ENCODE data around the gene SNX32.

Gene SNX32

DNA sequence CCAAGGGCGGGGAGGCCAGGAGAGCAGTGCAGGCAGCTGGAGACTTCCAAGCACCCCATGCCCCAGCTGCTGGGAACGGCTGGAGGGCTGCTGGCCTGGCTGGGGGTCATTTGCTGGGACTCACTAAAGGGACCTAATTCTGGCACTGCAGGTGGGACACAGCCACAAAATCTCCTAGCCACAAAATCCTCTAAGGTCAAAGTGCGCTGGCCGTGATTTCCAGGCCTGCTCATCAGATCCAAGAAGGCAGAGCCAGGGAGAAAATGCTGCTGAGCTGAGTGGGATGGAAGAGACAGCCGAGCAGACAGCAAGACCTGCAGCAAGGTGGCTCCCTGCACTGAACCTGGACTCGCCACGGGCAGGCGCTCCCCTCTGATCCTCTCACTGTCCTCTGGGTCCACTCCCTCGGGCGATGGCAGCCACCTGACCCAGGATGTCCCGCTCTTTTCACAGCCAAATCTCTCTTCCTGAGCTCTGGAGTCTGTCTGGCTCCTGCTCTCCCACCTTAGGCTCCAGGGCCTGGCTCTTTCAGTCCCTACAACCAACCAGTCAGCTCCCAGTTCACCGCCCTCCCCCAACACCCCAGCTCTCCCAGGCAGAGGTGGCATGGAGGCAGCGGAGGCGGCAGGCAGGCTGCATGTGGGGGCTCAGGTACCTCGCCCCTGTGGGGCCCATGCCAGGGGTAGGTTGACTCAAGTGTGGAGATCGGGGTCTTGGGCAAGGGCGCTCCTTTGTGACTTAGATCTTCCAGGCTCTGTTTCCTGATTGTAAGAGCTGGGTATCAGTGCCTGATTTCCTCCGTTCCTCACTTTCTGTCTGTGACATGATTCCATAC, 32.4 kb upstream of the SNX32 start:
- no peak for TF ChIP-seq ZFX (IDR thresholded peaks at IDR 0.05; ENCODE audit: borderline replicate concordance)
- TF ChIP-seq, protein P1, sequence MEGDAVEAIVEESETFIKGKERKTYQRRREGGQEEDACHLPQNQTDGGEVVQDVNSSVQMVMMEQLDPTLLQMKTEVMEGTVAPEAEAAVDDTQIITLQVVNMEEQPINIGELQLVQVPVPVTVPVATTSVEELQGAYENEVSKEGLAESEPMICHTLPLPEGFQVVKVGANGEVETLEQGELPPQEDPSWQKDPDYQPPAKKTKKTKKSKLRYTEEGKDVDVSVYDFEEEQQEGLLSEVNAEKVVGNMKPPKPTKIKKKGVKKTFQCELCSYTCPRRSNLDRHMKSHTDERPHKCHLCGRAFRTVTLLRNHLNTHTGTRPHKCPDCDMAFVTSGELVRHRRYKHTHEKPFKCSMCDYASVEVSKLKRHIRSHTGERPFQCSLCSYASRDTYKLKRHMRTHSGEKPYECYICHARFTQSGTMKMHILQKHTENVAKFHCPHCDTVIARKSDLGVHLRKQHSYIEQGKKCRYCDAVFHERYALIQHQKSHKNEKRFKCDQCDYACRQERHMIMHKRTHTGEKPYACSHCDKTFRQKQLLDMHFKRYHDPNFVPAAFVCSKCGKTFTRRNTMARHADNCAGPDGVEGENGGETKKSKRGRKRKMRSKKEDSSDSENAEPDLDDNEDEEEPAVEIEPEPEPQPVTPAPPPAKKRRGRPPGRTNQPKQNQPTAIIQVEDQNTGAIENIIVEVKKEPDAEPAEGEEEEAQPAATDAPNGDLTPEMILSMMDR (IDR thresholded peaks at IDR 0.05) = no peak
- H3K27ac ChIP-seq = no peak overlapping the region

DNA sequence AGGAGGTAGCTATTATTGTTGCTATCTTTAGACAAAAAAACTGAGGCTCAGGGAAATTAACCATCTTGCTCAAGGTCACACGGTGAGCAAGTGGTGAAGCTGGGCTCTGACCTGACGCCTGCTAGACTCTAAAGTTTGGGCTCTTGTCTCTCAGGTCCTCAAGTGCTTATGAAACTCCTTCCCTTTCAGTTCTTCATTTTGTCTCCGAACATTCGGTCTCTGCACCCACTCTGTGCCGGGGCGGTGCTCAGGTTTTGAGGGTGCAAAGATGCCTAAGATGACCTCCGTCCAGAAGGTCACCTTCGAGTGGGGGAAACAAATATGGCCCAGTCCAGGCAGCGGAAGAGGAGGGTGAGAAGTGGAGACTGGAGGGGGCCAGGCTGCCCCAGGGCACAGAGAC, 30.9 kb upstream of the SNX32 start:
- no peak overlapping the region for H3K27ac ChIP-seq
- TF ChIP-seq, protein P1 (IDR thresholded peaks at IDR 0.05) = no peak
- no peak for TF ChIP-seq ZFX (IDR thresholded peaks at IDR 0.05; ENCODE audit: borderline replicate concordance)

GRCh38 chr11:65803797-65804492, 29.8 kb upstream of the SNX32 start:
- TF ChIP-seq ZFX (IDR thresholded peaks at IDR 0.05; ENCODE audit: borderline replicate concordance) = no peak
- TF ChIP-seq, protein P1 (IDR thresholded peaks at IDR 0.05) = no peak
- H3K27ac ChIP-seq = no peak overlapping the region

- TF ChIP-seq, protein P1 (IDR thresholded peaks at IDR 0.05) = no peak
- TF ChIP-seq ZFX (IDR thresholded peaks at IDR 0.05; ENCODE audit: borderline replicate concordance) = no peak
Measured at GRCh38 chr11:65806979-65807378, 26.8 kb upstream of the SNX32 start.

DNA sequence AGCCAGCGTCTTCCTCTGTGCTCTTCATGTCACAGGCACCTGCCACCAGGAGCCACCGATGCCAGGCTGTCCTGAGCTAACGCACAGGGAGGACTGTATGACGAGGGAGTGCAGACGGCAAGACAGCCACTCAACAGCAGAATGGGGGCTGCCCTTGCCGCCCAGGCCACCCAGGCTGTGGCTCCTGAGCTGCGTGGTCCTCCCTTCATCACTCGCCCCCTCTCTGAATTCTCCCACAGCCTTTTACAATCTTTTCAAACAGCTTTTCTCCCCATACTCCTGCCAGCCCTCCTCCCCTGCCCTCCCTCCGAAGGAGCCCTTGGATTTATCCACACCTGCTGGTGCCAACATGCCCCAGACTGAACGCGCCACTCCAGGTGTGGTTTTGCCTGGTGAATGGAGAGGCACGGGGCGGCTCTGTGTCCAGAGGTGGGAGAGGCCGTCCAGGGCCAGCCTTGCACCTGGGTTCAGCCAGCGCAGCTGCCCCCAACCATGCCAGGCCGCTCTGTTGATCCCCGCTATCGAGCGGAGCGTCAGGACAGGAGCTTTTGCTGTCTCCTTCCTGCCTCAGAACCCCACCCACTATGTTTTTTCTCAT, 24.9 kb upstream of the SNX32 start:
- TF ChIP-seq, protein P1 (IDR thresholded peaks at IDR 0.05) = no peak
- TF ChIP-seq ZFX (IDR thresholded peaks at IDR 0.05; ENCODE audit: borderline replicate concordance) = no peak
- H3K27ac ChIP-seq = no peak overlapping the region

More at GRCh38 chr11:65806979-65807378, 26.8 kb upstream of the SNX32 start:
- no peak overlapping the region for H3K27ac ChIP-seq

- H3K27ac ChIP-seq = no peak overlapping the region
- TF ChIP-seq, protein P1 (IDR thresholded peaks at IDR 0.05) = no peak
- TF ChIP-seq ZFX (IDR thresholded peaks at IDR 0.05; ENCODE audit: borderline replicate concordance) = no peak
Measured at GRCh38 chr11:65809496-65809895, 24.3 kb upstream of the SNX32 start.
